GM06990 (cell line): ENCODE data around the gene LRRC57.

ENCODE experiments used
- DNase-seq: peaks from one replicate; pipeline ENCODE4 v3.0.0-alpha.2; 2011; ENCODE audit not compliant: insufficient read length; ENCODE audit errors: extremely low read depth
- H3K27me3 ChIP-seq: replicated peaks from 2 replicates; pipeline ENCODE4 v1.6.0; 2011; ENCODE audit warnings: low read length; ENCODE audit not compliant: control insufficient read depth, insufficient read depth
- H3K36me3 ChIP-seq: 2 replicates; pipeline ENCODE4 v1.5.1; 2011; ENCODE audit warnings: low read length; ENCODE audit not compliant: control insufficient read depth, insufficient read depth
- H3K4me3 ChIP-seq: replicated peaks from 2 replicates; pipeline ENCODE4 v1.5.1; 2011; ENCODE audit warnings: low read depth, mild to moderate bottlenecking, control low read depth, low read length
- TF ChIP-seq, protein P1 (sequence below): IDR thresholded peaks from 2 replicates; pipeline ENCODE4 v1.5.1; 2011; ENCODE audit warnings: low read length, control low read depth, mild to moderate bottlenecking, inconsistent platforms; ENCODE audit not compliant: insufficient read depth, poor library complexity, severe bottlenecking

Gene LRRC57

DNA sequence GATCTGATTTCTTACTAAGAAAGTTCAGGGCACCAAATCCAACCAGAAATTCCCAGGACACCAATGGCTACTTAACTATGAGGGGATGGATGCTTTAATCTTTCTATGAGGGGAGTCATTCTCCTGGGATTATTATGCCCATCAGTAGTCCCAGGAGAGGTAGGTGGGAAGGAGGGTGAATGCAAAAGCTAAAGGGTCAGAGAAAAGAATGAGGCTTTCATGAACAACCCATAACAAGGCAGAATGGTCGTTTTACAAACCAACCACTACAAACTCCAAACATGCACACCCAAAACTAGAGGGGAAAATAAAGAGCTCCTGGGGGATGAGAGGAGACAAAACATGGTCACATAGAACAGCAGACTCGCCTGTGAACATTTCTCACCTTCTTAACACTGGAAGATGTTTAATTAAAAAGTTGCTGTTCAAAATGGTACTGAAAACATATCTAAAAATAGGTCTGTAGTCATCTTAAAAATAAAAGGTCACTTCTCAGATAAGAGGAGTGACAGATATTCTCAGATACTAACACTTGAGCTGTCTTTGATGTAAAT lies 30.5 kb upstream of the LRRC57 start:
- no peak for DNase-seq
- no peaks in the 10 kb centered on the region for H3K27me3 ChIP-seq
- no peak overlapping the region for H3K4me3 ChIP-seq
- no peaks in the 10 kb centered on the region for H3K36me3 ChIP-seq
- TF ChIP-seq, protein P1, sequence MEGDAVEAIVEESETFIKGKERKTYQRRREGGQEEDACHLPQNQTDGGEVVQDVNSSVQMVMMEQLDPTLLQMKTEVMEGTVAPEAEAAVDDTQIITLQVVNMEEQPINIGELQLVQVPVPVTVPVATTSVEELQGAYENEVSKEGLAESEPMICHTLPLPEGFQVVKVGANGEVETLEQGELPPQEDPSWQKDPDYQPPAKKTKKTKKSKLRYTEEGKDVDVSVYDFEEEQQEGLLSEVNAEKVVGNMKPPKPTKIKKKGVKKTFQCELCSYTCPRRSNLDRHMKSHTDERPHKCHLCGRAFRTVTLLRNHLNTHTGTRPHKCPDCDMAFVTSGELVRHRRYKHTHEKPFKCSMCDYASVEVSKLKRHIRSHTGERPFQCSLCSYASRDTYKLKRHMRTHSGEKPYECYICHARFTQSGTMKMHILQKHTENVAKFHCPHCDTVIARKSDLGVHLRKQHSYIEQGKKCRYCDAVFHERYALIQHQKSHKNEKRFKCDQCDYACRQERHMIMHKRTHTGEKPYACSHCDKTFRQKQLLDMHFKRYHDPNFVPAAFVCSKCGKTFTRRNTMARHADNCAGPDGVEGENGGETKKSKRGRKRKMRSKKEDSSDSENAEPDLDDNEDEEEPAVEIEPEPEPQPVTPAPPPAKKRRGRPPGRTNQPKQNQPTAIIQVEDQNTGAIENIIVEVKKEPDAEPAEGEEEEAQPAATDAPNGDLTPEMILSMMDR = no peak

DNA sequence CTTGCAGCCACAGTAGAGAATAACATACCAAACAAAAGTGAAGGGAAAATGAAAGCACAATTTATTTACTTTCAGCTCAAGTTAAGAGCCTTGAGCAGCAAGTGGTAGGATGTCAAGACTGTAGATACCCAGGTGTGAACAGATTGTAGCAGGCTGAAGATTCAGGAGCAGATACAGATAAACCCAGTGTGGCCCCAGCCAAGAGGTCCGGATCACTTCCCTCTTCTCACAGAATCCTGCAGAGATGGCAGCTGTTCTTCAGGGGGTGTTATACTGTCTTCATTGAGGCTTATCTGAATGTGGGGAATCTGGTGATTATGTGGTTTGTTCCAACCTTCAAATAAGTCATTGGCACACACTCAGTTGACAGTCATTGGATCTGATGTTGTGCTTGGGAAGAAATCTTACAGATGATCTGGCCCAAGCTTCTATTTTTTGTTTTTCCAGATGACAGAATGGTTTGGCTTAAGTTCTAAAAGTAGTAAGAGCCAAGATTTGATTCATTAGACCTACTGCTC lies 29.0 kb upstream of the LRRC57 start:
- no peaks in the 10 kb centered on the region for H3K27me3 ChIP-seq

DNA sequence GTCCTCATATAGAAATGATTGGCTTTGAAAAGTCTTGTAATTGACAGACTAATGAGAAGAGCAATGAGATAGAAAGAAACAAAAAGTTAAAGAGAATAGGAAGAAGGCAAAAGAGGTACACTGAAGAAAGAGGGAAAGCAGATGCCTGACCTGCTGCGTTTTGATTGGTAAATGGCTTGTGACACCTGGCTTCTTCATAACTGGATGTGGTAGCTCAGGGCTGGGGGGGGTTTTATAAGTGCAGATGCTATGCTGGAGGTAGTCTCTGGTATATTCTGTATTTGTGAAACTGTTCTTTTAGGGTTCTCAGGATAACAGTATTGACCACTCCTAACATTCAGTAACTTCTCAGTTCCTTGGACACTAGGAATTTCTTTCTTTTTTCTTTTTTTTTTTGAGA lies 28.2 kb upstream of the LRRC57 start:
- H3K4me3 ChIP-seq = peak overlapping the region; percentile 78
- TF ChIP-seq, protein P1 = no peak
- no peaks in the 10 kb centered on the region for H3K36me3 ChIP-seq
- no peaks in the 10 kb centered on the region for H3K27me3 ChIP-seq
- no peak for DNase-seq

More for the DNA sequence above, 29.0 kb upstream of the LRRC57 start:
- TF ChIP-seq, protein P1 = no peak
- Histone ChIP-seq H3K4me3 (no peak overlapping the region), H3K36me3 (no peaks in the 10 kb centered on the region)
- DNase-seq = no peak

DNA sequence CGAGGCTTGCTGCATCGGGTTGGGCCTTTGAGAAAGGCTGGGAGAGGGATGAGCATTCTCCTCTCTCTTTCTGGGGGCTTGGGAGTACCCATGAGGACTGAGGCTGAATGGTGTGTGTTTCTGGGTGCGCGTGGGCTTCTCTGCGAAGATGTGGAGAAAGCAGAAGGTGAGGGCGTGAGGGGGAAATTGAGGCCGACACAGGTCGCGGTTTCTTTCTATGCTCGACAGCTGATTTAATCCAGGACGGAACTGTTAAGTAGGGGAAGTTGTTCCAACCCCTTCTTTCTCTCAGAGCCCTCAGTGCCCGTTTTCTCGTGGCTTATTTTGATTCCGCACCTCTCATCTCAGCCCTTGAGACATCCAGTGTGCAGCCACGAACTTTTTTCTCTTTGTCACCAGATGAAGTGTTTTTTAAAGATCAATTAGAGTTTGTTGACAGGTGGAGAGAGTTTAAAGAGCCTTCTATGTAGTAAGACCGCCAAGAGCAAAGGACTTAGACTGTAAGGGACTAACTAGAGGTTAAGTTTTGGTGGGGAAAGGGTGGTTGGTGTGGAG lies 27.5 kb upstream of the LRRC57 start:
- TF ChIP-seq, protein P1 = no peak
- DNase-seq = no peak
- H3K36me3 ChIP-seq = no peaks in the 10 kb centered on the region

DNA sequence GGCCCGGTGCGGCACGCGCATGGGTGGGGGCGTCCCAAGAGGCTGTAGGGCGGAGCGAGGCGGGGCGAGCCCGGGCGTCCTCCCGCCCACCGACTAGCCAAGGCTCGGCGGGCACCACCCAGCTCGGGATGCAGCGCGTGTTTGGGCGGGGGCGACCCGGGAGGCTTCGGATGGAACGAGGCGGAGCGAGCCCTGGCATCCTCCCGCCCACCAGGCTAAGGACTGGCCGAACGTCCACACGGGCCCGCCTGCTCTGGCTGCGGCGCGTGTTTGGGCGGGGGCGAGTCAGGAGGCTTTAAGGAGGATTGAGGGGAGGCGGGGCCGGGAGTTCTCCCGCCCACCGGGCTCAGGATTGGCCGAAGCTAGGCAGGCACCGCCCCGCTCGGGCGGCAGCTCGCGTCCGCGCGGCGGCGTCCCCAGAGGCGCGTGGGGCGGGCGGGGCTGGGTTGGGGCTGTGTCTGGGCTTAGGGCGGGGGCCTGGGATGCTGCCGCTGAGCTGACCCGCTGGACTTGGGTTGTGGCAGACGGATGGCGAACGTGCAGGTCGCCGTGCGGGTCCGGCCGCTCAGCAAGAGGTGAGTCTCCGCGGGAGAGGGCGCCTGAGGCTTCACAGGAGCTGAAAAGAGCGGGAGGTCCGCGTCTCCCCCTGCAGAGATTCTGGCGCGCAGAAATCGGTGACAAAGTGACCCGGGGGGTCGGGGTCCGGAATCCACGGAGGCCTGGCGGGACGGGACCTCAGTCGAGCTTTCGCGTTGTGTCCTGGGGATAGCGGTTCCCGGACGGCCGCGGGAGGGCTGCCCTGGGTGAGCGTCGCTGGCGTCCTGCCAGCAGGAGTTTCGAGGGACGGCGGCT lies 26.8 kb upstream of the LRRC57 start, which contains the start of gene STARD9:
TSS of gene STARD9 (plus strand) at position 419 of the 852 bp plus-strand sequence. CDS start at position 529, 110 bp downstream.
- TF ChIP-seq, protein P1 = peak; percentile 3
- DNase-seq = peak; percentile 98
- H3K4me3 ChIP-seq = peak within 1 kb of the TSS; percentile 78
- no peaks in the 10 kb centered on the region for H3K36me3 ChIP-seq
- no peaks in the 10 kb centered on the region for H3K27me3 ChIP-seq

More for the DNA sequence above, 27.5 kb upstream of the LRRC57 start:
- Histone ChIP-seq H3K4me3 (peak overlapping the region; percentile 78), H3K27me3 (no peaks in the 10 kb centered on the region)
